ENCODE results near the gene CHRM3. TPM values are rescaled to one million over a fixed set of nuclear protein-coding genes. Genes with fewer than 3 reads are reported as not detected.

The CHRM3 gene
- total and polyA plus RNA-seq, 3 donors from 2014 or later, result 6.5 to 11.5 (median 7.5) TPM

GRCh38 chr1:239428120-239428710 is 41.8 kb downstream of the CHRM3 start:
- Histone ChIP-seq H3K4me3 (no peak overlapping the region), H3K27me3 (no peaks in the 10 kb centered on the region), H3K9me3 (no peaks in the 10 kb centered on the region), H3K4me1 (no peaks in the 10 kb centered on the region), H3K27ac (no peak overlapping the region), H3K36me3 (ENCODE audit: low read depth, missing control alignments) (no peaks in the 10 kb centered on the region)
- intact Hi-C loops (cut with DNase I; ENCODE audit: low total_unique reads), result no loop called here
- 63 to 67% methylated on average over 4 of the region's 4 CpGs for WGBS, 2 donors
- TF ChIP-seq POLR2A (IDR thresholded peaks at IDR 0.05), result no peak
- TF ChIP-seq, protein P1, sequence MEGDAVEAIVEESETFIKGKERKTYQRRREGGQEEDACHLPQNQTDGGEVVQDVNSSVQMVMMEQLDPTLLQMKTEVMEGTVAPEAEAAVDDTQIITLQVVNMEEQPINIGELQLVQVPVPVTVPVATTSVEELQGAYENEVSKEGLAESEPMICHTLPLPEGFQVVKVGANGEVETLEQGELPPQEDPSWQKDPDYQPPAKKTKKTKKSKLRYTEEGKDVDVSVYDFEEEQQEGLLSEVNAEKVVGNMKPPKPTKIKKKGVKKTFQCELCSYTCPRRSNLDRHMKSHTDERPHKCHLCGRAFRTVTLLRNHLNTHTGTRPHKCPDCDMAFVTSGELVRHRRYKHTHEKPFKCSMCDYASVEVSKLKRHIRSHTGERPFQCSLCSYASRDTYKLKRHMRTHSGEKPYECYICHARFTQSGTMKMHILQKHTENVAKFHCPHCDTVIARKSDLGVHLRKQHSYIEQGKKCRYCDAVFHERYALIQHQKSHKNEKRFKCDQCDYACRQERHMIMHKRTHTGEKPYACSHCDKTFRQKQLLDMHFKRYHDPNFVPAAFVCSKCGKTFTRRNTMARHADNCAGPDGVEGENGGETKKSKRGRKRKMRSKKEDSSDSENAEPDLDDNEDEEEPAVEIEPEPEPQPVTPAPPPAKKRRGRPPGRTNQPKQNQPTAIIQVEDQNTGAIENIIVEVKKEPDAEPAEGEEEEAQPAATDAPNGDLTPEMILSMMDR (IDR thresholded peaks at IDR 0.05), result no peak
- no peak for DNase-seq

GRCh38 chr1:239429163-239429562 is 42.8 kb downstream of the CHRM3 start:
- Histone ChIP-seq H3K4me1 (no peaks in the 10 kb centered on the region), H3K9me3 (no peaks in the 10 kb centered on the region), H3K36me3 (ENCODE audit: low read depth, missing control alignments) (no peaks in the 10 kb centered on the region), H3K27ac (no peak overlapping the region), H3K4me3 (no peak overlapping the region), H3K27me3 (no peaks in the 10 kb centered on the region)
- intact Hi-C loops (cut with DNase I; ENCODE audit: low total_unique reads), result no loop called here
- no peak for DNase-seq
- TF ChIP-seq, protein P1 (IDR thresholded peaks at IDR 0.05), result no peak
- TF ChIP-seq POLR2A (IDR thresholded peaks at IDR 0.05), result no peak
- 86 to 91% methylated on average over 3 of the region's 3 CpGs for WGBS, 2 donors

DNA sequence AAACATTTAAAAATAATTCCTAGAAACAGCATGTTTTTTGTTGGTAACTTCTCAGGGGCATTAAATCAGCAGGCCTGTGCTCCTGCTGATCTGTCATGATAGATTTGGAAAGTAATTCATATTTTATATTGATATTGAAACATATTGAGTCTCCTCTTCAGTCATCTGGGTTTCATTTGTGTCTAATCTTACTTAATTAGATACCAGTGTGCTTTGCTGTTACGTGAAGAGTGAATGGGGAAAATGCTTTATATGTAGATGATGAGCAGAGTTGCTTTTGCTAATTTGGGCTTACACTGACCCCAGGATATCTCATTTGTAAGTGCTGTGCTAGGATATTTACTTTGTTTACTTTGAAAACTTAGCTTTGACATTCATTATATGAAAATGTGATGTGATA is 45.9 kb downstream of the CHRM3 start:
- no peaks in the 10 kb centered on the region for H3K36me3 ChIP-seq (ENCODE audit: low read depth, missing control alignments)
- no peak overlapping the region for H3K4me3 ChIP-seq
- intact Hi-C loops (cut with DNase I; ENCODE audit: low total_unique reads), result no loop called here
- 80 to 94% methylated on average over 1 of the region's 1 CpG for WGBS, 2 donors
- H3K9me3 ChIP-seq, result no peaks in the 10 kb centered on the region
- no peaks in the 10 kb centered on the region for H3K4me1 ChIP-seq
- TF ChIP-seq, protein P1 (IDR thresholded peaks at IDR 0.05), result no peak
- TF ChIP-seq POLR2A (IDR thresholded peaks at IDR 0.05), result no peak
- H3K27me3 ChIP-seq, result no peaks in the 10 kb centered on the region
- DNase-seq, result no peak
- H3K27ac ChIP-seq, result no peak overlapping the region

DNA sequence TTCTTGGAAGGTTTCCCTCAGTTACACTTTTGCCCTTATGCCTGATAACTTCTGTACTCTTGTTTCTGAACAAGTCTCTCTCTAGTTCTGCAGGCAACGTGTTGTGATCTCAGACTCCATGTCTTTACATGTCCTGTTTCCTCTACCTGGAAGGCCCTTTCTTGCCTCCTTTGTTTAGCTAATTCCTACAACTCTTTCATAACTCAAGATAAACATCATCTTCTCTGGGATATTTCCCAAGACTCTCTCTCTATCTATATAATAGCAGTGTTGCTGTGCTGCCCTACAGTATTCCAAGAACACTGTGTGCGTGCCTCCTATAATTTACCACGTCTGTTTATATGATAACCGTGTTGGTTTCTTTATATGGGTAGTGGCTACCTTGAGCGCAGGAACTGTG is 47.8 kb downstream of the CHRM3 start:
- Histone ChIP-seq H3K36me3 (ENCODE audit: low read depth, missing control alignments) (no peaks in the 10 kb centered on the region), H3K4me3 (no peak overlapping the region), H3K27ac (no peak overlapping the region), H3K4me1 (no peaks in the 10 kb centered on the region), H3K9me3 (no peaks in the 10 kb centered on the region), H3K27me3 (no peaks in the 10 kb centered on the region)
- DNase-seq, result no peak
- no peak for TF ChIP-seq POLR2A (IDR thresholded peaks at IDR 0.05)
- TF ChIP-seq, protein P1 (IDR thresholded peaks at IDR 0.05), result no peak
- intact Hi-C loops (cut with DNase I; ENCODE audit: low total_unique reads), result no loop called here
- WGBS, 2 donors, result 89 to 92% methylated on average over 5 of the region's 5 CpGs

Measured in testis (tissue), 3 donors.